Measurements from ENCODE around the gene ZRSR2.

GRCh38 chrX:15856636-15857035 lies 66.4 kb downstream of the ZRSR2 start:
- TF ChIP-seq EP300 (IDR thresholded peaks at IDR 0.05) (no peak), CTCF (IDR thresholded peaks at IDR 0.05) (no peak), JUN (IDR thresholded peaks at IDR 0.05) (no peak), RFX5 (IDR thresholded peaks at IDR 0.05) (no peak), POLR2A (IDR thresholded peaks at IDR 0.05; ENCODE audit: low read length) (no peak), CHD2 (IDR thresholded peaks at IDR 0.05; ENCODE audit: low read length, partially characterized antibody) (no peak), ZFP36 (IDR thresholded peaks at IDR 0.05; ENCODE audit: borderline replicate concordance, partially characterized antibody) (no peak), RNF2 (IDR thresholded peaks at IDR 0.05; ENCODE audit: borderline replicate concordance, low read depth) (no peak), BHLHE40 (IDR thresholded peaks at IDR 0.05; ENCODE audit: low read depth, low read length) (no peak), MYC (IDR thresholded peaks at IDR 0.05; ENCODE audit: borderline replicate concordance, low read length) (no peak), ELK1 (IDR thresholded peaks at IDR 0.05; ENCODE audit: low read depth, low read length) (no peak), HDAC2 (IDR thresholded peaks at IDR 0.05) (no peak), CBX8 (IDR thresholded peaks at IDR 0.05) (no peak)
